GM21528 (cell line): Measurements from ENCODE around the gene HOXD12.

Experiments
- ATAC-seq: cut with Tn5 transposase; IDR thresholded peaks from one replicate; pipeline ENCODE4 v1.9.1; 2021; ENCODE audit warnings: mild to moderate bottlenecking, moderate library complexity; ENCODE audit not compliant: unreplicated experiment, low FRiP score

HOXD12 gene

DNA sequence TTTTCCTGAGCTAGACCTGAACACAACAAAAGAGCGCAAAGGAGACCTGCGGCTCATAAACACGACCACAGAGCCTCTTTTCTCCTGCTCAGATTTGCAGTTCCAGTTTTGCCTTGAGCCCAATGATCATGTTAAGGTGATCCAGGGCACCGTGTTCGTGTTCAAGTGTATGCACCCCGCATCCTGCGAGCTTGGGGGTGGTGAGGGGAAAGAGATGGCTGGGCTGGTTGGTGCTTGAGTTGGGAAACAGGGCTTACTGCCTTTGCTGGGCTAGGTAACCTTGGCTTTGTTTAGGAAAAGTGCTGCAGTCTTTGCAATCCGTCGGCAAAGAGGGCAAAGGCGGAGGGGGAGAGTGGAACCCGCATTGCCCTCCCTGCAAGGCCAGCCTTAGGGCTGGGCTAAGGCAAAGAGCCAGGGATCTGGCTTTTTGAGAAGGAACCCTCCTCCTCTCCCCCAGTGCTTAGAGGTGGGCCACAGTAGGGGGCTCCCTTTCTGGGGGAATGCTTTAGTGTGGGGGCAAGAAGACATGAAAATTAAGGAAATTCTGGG lies 18.3 kb downstream of the HOXD12 start:
- no peak for ATAC-seq

- no peak for ATAC-seq
These were observed 19.2 kb downstream of the HOXD12 start for GRCh38 chr2:176118601-176119339.

DNA sequence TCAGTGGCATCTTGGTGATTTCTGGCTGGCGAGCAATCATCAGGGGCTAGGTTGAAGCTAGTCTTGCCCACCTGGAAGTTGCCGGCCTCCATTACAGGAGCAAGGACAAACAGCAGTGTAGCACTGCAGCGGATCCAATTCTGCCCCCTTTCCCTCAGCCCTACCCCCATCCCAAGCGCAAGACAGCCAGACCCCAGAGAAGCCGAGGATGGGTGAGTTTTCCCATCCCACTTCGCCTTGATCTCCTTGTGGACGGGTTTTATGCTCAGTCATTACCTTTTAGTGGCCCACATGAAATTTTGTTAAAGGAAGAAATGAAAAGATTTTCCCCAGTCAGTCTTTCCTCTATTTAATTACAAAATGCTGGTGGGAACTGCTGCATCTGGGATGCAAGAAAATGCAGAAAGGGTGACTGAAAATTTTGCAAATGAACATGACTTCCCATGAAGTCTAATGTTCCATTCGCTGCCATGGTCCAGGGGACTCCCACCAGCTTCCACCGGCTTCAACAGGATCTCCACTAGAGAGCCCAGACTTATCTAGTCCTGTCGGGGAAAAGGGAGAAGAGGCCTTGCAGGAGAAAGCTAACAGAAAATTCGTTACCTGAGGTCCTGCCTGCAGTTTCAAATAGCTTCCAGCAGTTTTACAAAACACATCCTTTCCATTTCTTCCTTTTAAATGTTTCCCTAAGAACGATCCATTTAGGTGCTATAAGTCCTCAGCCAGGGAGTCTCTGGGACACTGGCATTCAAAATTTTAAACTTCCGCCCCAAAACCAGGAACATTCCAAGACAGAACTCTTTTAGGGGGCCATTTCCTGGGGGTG lies 21.0 kb downstream of the HOXD12 start:
- no peak for ATAC-seq

DNA sequence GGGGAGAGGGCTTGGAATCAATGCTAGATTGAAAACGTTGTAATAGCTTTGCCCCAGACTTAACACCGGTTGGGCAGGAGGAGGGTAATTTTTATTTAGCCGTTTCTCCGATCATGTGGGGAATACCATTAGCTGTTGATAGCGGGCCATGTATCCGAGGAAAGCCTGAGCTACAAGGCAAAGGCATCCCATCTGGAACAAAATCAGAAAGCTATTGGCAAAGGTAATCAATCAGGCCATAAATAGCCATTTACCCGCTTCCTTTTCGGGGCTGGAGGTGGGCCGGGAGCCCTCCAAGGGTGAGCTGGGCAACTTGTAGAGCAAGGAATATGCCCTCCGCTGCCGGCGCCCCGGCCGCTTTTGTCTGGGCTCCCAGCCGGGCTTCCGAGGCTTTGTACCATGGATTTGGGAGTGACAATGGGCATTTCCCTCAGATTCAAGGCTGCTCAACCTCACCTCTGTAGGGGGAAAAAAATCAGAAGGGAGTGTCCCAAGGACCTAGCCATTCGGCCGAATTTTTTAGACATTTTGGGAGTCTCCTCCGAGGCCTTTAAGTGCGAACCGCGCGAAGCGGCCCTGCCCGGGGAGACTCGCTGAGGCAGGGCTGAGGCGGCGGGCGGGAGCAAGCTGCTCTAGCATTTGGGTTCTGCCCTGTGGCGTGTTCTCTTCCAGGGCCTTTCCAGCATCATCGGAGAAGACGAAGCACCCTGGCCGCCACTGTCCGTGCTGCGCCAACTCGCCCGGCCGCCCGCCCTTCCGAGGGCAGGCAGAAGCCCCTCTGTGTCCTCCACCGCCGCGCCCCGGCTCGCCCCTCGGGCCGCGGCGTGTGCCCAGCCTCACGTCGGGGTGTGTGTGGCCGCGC lies 21.8 kb downstream of the HOXD12 start:
- ATAC-seq: no peak

- ATAC-seq: no peak
These were observed 22.6 kb downstream of the HOXD12 start for GRCh38 chr2:176122052-176122682.

GRCh38 chr2:176122683-176123410 lies 23.3 kb downstream of the HOXD12 start, which contains the start of gene HOXD9:
Gene HOXD9, plus strand, starts transcription at chr2:176122719. Its CDS starts 50 bp downstream, at chr2:176122769.
- ATAC-seq: no peak

- no peak for ATAC-seq
These were observed 24.0 kb downstream of the HOXD12 start for GRCh38 chr2:176123411-176124109.

DNA sequence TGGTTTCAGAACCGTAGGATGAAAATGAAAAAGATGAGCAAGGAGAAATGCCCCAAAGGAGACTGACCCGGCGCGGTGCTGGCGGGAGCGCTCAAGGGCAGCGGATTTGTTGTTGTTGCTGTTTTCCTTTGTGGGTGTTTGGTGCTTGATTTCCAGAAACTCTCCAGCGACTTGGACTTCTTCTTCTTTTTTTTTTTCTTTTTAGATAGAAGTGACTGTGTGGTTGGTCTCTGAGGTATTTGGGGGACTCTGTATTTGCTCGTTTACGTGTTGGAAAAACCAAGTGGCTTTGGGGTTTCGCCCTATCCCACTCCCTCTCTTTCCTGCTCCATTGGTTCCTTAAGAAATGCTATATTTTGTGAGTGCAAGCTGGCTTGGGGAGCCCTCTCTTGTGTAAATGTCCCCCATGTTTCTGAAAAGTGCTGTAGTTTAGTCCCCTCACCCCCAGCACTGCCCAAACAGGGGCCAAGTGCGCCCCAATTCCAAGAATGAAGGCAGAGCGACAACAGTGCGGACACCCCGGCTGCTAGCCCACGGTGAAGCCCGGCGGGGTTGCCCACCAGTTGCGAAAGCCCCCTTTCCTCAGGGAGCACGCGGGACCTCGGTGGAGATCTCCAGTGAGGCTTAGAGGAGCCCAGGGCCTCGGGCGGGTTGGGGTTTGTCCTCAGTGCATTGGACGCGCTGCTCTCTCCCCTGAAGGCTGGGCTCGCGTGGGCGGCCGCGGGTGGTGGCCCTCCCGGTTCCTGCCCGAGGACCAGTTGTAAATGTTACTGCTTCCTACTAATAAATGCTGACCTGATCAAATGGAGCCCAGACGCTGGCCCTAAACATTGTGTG lies 24.7 kb downstream of the HOXD12 start:
- no peak for ATAC-seq

- no peak for ATAC-seq
These were observed 25.6 kb downstream of the HOXD12 start for GRCh38 chr2:176124947-176125771.

- no peak for ATAC-seq
These were observed 26.1 kb downstream of the HOXD12 start for GRCh38 chr2:176125772-176126054.

GRCh38 chr2:176126929-176127773 lies 27.6 kb downstream of the HOXD12 start:
- ATAC-seq: no peak

DNA sequence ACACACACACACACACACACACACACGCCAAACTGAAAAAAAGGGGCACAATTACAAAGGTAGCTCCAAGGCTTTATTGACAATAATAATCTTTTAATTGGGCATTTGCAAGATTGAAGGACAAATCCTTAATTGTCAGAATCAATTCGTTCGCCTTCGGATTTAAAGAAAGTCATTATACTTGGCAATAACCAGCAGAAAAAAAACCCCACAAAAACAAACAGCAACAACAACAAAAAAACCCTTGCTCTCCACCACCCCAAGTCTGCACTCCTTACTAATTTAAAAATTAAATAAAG lies 28.1 kb downstream of the HOXD12 start:
- no peak for ATAC-seq

- no peak for ATAC-seq
These were observed 28.8 kb downstream of the HOXD12 start for GRCh38 chr2:176128172-176128981.

DNA sequence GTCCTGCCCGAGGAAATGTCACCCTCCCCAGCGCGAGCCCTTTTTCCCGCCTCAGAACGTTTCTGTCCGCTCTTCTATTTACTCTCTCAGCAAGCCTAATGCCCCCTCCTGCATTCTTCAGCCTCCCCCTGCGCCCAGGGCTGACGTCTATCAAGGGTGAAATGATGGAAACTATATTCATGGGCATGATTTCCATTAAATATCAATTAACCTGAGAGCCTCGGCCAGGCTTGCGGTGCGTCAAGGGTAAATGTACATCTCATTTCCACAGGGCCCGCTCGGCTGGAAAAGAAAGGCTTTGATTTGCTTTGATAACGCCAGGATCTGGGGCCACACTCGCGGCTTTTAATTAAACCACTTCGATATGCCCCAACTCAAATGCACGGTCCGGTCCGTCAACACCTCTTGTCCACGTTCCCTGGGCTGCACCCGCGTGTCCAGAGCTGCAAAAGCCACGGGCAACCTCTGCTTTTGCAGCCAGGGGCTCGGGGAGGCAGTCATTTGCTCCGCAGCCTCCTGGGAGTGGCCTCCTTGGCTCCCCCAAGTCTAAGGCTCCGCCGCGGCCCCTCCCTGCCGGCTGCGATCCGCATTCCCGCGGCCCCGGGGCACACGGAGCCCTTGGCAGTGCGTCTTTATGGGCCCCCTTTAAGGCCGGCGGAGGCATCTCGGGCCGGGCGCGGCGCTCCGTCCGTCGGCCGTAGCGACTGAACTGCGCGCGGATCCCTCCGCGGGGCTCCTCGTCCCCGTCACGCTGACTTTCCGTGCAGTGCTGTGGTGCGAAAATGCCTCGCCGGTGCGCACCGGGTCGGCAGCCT lies 29.6 kb downstream of the HOXD12 start, which contains the start of gene HOXD8:
Gene HOXD8, plus strand, starts transcription at position 724 of the 815 bp plus-strand sequence. CDS start 662 bp downstream, outside the sequence.
- ATAC-seq: no peak

- no peak for ATAC-seq
These were observed 30.2 kb downstream of the HOXD12 start for GRCh38 chr2:176129813-176130146.
